ENCODE results near the gene ASB18.

Gene ASB18

DNA sequence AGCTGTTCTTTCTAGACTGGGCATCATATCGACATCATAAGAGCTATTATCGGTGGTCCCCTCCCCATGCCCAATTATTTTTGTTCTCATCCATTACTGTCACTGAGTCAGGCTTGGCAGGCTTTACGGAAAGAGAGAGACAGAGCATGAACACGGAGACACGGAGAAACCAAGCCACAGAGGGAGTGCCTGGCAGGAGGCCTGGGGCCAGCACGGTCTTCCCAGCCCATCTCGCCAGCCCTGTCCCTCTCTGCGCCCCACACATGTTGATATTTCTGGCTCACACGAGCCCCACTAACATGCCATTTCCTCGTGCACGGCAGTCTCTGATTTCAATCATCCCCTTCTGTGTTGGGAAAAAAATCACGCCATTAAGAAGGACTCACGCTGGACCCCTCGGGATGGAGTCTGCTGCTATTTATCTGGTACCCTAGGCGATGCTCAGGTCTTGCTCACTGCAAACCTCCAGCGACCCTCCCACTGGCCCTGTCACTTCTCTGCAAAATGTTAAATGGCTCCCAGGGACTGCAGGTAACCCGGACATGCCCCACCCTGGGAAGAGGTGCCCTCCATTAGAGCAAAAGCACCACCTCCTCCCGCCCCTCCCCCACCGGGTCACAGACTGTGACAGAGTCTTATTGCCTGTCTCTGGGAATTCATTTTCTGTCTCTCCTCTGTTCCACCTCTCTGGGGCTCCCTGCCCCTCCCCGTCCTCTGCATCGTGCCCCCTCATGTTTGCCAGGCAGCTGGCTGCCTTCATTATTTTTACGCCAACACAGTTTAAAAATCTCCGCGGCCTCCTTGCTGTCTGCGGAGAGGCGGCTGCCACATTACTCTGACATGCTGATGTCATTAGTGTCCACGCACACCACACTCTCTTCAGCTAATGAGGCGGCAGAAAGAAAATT is 55.9 kb downstream of the ASB18 start:
- DNase-seq (ENCODE audit: low read depth): no peak

DNA sequence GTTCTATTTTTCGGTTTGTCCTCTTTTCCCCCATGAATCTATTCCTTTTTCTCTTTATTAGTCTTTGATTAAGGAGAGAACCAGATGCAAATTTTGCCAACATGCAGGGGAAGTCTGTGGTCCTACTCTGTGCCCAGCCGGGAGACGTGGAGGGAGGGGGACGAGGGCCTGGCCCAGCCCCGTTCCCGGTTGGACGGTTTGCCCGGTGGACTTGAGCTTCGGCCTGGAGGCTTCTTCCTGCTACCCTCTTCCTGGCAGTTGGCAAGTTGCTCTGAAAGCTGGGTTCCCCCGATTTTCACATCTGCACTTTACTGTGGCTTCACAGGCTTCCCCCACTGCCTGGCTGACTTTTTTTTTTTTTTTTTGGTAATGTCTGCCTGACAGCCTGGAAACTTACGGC is 56.7 kb downstream of the ASB18 start:
- DNase-seq (ENCODE audit: low read depth): no peak

DNA sequence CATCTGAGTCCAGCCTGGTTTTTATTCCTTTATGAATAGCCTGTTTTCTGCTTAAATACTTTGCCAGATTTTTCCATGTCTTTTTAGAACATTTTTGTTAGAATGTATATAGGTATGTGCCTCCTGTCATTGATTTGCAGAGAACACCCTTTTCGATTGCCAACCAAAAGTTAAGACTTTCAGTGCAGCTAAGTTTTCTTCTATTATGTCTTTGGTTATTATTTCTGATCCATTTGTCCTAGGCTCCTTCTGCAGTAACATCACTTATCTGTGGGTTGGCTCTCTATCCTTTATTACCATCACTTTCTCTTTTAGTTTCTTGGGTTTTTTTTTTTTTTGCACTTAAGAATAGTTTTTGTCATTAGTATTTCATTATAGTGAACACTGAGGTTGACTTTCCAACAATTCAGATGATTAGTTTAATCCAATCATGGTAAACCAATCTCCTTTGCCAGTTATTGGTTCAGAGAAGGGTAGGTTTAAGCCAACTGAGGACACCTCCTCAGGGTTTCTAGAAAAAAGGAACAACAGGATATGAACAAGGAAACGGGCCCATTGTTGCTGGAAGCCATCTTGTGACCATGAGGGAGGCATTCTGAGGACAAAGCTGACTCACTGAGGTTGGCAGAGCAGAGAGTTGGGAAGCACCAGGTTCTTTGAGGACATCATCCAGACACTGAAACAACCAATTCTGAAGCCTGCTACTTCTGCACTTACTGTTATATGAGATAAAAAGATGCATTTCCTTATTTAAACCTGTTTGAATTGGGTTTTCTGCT is 58.1 kb downstream of the ASB18 start:
- DNase-seq (ENCODE audit: low read depth): no peak

DNA sequence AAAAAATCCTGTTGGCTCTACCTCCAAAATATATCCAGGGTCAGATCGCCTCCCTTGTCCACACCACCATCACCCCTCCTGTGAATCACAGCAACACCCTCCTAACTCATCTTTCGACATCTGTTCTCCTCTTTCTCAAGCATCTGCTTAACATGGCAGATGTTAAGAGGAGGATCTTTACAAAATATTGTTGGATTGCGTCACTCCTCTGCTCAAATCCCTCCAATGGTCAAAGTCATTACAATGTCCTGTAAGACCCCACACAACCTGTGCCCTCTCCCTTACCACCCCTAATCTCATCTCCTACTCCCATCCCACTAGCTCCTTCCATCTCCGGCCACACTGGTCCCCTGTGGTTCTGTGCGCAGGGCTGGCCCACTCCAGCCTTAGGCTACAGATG is 59.3 kb downstream of the ASB18 start:
- no peak for DNase-seq (ENCODE audit: low read depth)

DNA sequence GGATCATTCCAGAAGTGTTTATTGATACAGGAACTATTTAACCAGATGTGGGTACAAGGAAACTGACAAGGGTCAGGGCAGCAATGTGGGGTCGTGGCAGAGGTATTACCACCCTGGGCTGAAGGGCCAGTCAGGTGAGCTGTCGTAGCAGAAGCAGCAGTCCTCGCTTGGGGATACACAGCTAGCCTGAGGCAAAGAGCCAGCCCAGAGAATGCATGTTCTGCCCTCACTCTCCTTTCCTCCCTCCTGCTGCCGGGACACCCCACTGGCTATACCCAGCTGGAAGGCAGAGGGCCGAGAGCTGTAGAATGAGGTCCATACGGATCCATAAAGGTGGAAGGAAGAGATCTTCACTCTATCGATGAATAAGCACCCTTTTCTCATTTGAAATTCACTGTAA is 63.8 kb downstream of the ASB18 start:
- no peak for DNase-seq (ENCODE audit: low read depth)

DNA sequence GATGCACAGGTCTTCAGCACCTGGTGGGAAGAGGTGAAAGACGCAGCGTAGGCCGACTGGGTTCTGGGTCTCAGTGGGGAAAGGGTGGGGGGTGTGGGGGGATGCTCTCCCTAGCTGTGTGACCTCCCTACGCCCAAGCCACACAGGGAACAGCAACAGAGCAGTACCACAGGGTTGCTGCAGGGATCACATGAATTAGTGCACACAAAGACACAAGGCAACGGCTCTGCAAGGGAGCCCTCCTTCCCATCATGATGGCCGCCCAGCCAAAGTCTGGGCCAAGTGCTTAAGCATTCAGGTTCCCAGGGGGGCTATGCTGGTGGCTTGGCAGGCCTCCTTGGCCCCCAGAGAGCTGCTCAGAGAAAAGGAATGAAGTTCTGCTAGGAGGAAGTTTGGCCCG is 67.8 kb downstream of the ASB18 start:
- DNase-seq (ENCODE audit: low read depth): no peak

DNA sequence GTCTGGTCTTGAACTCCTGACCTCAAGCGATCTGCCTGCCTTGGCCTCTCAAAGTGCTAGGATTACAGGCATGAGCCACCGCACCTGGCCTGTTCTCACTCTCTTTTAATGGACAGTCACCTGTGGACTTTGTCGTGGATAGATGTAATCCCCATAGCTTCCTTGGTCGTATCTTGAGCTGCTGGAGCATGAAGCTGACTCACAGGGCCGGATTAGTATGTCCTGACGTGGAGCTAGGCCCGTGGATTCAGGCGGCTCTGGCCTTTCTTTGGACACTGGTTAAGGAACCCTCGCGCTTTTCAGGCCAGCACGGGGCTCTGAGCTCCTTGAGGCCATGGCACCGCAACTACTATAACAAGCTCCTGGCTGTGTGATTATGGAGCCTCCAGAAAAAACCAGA is 68.5 kb downstream of the ASB18 start:
- no peak for DNase-seq (ENCODE audit: low read depth)

DNA sequence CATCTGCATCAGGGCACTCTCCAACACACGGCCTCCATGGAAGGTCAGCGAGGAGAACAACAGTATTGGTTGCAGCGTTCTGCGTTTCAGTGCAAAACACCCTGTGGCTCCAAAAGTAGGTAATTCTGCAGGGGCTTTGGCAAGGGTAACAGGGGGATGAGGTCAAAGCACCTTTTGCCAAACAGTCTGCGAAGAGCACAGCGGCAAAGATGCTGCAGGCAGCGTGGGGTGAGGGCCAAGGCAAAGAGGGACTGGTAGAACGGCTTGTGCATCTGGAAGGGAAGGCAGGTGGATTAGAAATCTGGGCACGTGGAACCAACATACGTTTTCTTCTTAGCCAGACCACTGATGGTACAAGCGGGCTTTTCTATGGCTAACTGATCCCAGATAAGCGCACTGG is 69.4 kb downstream of the ASB18 start:
- no peak for DNase-seq (ENCODE audit: low read depth)

DNA sequence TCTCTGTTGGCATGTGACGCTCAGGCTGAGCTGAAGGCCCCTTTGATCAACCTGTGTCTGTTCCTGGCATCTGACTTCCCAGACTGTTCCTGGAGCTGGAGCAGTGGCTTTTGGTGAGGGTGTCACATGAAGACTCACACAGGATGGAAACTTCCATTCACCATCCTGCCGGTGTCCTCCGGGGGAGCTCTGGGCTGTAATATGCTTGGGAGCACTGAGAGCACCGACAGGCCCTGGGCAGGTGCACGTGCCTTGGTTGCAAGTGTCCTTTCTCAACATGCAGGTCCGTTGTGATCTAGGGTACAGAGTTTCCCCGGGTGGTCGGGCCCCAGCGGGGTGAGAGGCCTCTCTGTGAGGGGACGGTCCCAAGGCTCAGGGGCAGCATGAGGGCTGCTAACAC is 71.2 kb downstream of the ASB18 start:
- DNase-seq (ENCODE audit: low read depth): no peak

DNA sequence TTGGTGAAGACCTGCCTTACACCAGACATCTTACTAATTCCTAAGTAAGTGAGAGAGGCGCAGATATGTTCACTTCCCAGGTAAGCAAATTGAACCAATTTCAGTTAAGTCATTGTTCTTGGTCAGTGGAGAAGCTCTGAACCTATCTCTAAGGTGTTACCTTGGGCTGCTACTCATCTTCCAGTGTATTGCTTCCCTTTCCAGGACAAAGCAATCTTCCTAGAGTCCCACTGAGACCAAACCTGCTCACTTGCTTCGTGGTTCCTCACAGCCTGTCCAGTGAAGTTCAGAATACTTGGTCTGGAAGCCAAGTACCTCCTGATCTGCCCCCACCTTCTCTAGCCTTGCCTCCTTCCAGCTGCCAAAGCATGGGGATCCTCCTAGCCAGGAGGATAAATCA is 73.5 kb downstream of the ASB18 start:
- DNase-seq (ENCODE audit: low read depth): no peak

DNA sequence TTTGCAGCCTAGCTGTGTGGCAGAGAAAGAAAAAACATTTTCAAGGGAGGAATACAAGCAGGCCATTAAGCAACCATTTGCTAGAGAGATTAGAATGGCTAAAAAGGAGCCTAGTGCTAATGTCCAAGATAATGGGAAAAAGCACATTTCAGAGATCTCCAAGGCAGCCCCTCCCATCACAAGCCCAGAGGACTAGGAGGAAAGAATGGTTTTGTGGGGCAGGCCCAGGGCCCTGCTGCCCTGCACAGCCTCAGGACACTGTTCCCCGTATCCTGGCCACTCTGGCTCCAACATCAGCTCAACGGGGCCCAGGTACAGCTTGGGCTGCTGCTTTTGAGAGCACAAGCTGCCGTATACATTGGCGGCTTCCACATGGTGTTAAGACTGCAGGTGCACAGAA is 79.5 kb downstream of the ASB18 start:
- no peak for DNase-seq (ENCODE audit: low read depth)

DNA sequence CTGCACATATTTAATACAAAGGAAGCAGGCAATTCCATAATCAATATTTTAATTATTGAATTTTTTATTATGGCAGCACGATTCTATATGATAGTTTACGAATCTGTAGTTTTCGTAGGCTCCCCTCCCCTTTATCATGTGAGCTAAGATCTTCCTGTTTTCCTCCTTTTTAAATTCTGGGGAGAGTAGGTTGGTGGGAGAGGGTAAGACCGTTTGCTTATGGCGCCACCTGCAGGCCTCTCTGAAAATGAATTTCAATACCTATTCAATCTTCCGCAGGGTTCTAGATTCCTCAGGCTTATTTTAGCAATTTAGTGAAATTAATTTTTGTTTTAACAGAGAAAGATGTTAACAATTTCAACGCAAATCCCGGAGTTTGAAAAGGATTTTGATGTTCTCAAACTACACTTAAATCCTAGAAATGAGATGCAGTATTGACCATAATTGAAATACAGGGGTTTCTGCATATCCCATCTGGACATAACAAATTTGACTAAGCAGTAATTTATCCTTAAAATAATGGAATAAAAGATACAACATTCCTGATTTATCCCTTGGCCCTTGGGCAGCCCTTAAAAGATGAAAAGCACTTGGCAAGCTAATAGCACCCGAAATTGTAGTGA is 83.3 kb downstream of the ASB18 start:
- no peak for DNase-seq (ENCODE audit: low read depth)

DNA sequence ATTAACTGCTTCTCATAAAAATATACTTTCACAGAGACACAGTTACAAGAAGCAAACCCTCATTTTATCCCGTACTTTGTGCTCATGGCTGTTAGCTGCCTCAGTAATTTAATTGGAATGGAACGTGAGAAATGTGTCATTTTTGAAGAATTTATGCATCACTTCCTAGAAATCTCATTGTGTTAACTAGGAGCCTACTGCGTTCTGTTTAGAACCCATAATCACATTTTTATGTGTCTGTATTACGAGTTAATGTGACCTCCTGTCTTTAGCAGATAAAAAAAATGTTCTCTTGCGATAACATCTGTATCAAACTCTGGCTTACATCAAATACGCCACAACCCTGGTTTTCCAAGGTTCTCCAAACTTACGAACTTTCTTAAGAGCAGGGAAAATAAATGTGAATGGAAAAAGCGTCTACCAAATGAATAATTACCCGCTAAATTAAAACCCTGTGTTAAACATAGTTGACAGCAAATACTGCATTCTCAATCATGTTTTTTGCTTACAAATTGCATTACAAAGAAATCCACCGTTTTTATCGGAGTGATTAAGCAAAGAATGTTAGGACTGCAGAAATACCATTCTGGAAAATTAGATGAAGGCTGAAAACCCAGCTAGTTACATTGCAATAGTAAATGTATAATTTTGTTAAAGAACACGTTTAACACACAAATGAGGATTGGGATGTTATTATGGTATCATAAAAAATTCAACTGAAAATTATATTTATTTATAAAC is 84.0 kb downstream of the ASB18 start:
- no peak for DNase-seq (ENCODE audit: low read depth)

DNA sequence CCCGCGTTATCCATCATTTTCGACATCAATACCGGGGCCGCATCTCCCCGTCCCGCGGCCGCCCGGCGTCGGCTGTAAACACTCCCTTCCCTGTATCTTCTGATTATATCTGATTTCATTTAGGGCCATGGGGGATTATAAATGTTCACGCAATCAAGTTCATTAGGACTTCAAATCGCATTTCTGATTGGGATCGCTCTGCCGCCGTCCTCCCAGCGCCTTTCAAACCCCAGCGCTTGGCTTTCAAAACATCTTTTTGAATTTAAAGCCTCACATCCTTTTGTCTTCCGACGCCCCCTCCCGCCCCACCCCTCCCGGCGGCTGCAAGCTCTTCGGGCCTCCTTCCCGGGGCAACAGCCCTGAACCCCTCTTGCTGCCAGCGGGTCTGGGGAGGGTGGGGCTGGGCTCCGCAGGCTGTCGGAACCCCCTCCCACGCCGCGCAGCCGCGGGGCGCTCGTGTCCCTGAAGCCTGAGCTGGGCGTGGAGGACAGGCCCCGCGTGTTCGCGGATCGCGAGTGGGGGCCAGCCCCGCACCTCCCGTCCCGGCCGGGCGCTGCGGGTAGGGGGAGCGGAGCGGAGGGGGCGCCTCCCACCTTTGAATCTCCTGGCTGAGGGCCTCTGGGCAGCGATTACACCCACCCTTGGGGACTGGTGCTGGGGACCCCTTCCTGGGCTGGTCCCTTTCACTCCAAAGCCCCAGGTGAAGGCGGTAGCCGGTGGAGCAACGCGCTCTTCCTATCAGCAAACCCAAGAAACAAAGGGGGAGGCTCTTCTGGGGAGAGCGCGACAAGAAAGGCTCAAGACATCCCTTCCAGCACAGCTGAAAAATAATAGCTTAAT is 84.8 kb downstream of the ASB18 start:
- DNase-seq (ENCODE audit: low read depth): no peak

DNA sequence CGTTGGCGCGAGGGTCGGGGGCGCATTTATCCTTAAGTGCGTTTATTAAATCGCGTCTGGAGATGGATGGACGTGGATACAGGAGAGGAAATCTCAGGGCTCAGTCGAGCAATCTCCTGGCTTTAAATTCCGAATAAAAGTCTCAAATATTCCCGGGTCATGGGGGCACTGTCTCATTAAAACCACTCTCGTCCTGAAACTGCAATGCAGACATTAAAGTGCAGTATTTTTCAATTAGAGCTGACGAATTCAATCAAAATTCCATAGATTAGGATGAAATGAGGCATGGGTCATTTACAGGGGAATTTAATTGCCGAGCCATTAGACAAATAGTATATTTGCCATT is 85.3 kb downstream of the ASB18 start:
- no peak for DNase-seq (ENCODE audit: low read depth)

DNA sequence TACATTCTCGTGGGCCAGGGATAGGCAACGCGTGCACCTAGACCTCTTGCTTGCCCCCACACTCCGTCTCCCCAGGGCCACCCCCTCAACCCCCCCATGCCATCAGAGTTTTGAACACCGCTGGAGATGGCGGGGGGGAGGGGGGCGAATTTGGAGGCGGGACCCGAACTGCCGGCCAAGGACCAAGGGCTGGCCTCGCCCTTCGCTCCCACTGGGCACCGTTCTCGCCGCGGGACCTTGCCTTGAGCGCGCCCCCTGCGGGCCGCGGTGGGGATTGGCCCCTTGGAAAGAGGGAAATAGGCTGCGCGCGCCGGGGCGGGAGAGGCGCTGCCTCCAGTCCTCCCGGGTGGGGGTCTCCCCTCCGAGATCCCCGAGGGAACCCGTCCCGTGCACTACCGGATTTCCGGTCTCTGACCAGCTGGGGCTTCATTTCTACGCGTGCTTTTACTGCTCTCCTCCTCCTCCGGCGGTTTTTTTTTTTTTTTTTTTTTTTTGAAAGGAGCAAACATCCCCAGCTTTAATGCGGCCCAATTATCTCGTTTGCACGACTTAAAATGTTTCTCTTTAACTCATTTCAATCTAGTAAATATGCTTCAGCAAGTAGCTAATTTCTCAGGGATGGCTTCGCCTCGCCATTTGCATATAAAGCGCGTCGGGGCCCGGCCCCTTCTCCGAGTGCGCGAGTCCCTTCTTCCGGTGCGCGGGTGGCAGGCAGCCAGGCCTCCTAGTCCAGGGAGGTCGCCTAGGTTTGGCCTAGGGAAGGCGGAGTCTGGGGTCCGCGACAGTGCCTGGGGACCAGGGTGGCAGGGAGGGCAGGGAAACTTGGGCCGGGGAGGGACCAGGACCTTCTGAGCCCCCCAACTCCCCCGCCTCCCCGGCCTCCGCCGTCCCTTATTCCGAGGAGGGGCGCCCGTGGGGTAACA is 86.0 kb downstream of the ASB18 start:
- DNase-seq (ENCODE audit: low read depth): no peak

DNA sequence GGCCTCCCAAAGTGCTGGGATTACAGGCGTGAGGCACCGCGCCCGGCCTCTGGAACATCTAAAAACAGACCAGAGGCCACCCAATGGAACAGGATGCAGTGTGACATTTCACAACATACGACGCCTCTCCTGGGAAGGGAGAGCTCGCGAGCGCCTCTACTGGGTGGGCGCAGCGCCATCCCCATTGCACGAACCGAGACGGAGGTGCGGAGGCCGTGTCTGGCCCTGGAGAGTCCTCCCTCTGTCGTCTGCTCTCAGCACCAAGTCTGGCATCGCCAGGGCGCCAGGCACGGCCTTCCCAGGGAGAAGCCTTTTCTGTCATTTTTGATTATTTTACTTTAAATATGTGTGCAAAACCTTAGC is 86.6 kb downstream of the ASB18 start:
- no peak for DNase-seq (ENCODE audit: low read depth)

DNA sequence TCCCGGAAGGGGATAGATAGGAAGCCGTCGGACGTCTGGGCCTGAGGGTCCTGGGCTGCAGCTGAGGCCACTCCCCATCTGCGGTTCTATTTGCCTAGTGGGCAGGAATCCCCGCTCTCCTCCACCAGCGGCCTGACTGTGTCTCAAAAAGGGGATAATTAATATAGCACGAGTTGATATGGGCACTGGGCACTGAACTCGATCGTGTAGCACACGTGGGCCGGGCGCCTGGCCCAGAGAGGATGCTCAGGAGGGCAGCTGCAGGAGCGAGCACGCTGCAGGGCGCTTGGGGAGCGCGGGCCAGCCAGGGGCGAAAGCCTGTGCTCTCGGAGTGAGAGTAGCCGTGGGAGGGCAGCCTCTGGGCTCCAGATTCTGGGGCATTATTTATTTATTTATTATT is 87.3 kb downstream of the ASB18 start:
- DNase-seq (ENCODE audit: low read depth): no peak

DNA sequence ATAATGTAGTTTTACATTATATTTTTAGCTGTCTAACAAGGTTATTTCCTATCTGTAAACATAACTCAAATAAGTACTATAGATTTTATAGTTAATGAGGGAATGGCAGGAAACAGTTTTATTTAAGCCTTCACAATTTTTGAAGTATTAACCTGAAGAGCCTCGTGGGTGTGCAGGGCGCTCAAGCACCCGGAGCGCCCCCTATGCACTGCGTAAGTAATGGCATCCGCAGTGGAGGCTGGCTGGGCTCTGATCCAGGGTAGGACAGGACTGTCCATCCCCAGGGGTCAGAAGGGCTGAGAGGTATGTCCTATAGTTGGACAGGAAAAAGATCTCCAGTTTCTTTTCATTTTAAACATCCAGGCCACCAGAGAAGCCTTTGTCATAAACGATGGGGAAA is 87.8 kb downstream of the ASB18 start:
- DNase-seq (ENCODE audit: low read depth): no peak

DNA sequence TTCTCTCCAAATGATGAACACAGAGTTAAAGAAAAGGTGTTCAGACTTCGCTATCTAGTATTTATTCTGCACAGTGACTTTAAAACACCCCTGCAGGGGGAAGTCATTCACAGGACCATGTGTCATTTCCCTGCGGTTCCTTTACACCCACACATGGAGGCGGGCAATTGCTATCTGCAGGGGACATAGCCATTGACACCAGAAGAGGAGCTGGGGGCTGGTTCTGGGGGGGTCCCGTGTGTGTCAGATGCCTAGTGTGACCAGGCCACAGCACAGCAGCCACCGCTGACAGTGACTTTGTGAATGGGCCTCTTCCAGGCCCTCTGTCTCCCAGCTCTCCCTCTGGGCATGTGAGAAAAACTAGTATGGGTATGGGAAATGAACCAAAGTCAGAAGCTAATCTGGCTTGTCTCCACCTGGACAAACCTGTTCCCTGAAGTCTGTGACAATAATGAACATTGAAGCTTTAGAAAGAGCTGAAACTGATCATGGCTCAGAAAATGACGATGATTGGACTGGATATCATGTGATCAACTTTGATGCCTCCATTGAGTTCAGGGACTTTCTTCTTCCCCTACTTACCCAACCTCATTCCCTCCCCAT is 88.6 kb downstream of the ASB18 start:
- no peak for DNase-seq (ENCODE audit: low read depth)
